Left lung (tissue), 10 donors: ENCODE results near the gene LHX5. TPM values are rescaled to one million over a fixed set of nuclear protein-coding genes. Genes with fewer than 3 reads are reported as not detected.

Source experiments
- ATAC-seq: fragments of 200-7000 bp; cut with Tn5 transposase; one replicate; pipeline ENCODE4 v1.9.1; 2020; ENCODE audit warnings: moderate library complexity
- DNase-seq, 4 donors: peaks; one replicate each; pipeline ENCODE4 v3.0.0-alpha.2; 2013 to 2020
- H3K27ac ChIP-seq, 2 donors: fragments of 200-600 bp; sonication (generic) in 1 of 2; one replicate each; pipeline versions ENCODE4 v1.5.0 to v1.8.0; 2020 to 2021
- H3K27me3 ChIP-seq, 2 donors: fragments of 200-600 bp; sonication (generic) in 1 of 2; one replicate each; pipeline versions ENCODE4 v1.5.0 to v1.8.0; 2020 to 2021
- H3K36me3 ChIP-seq, 2 donors: fragments of 200-600 bp; sonication (generic) in 1 of 2; one replicate each; pipeline versions ENCODE4 v1.5.0 to v1.8.0; 2020 to 2021
- H3K4me1 ChIP-seq, 2 donors: fragments of 200-600 bp; one replicate each; pipeline ENCODE4 v1.8.0; 2021
- H3K4me3 ChIP-seq, 2 donors: fragments of 200-600 bp; sonication (generic) in 1 of 2; one replicate each; pipeline versions ENCODE4 v1.5.0 to v1.8.0; 2020 to 2021; ENCODE audit warnings: mild to moderate bottlenecking in 1 of 2
- H3K9me3 ChIP-seq, 2 donors: fragments of 200-600 bp; sonication (generic) in 1 of 2; one replicate each; pipeline versions ENCODE4 v1.5.0 to v1.8.0; 2020 to 2021
- CTCF ChIP-seq, 2 donors: fragments of 200-600 bp; sonication (generic) in 1 of 2; IDR thresholded peaks; one replicate each; pipeline versions ENCODE4 v1.5.0 to v1.8.0; 2021; ENCODE audit warnings: antibody characterized with exemption in 2 of 2
- intact Hi-C, 2 donors: fragments of 100-400 bp; cut with DNase I; formaldehyde crosslinking; loops; one replicate each; pipeline versions ENCODE4 v1.11.2 to v1.14.2; 2022
- polyA plus RNA-seq, 6 donors: library from polyadenylated mRNA; unstranded; fragments of 120-200 nt; gene quantifications; one replicate each; pipeline ENCODE4 v1.2.1, GENCODE V29; 2013; ENCODE audit not compliant: insufficient read length in 6 of 6
- total RNA-seq, 2 donors: library from RNA; stranded (reverse); fragmentation: NEBNext Ultra II Directional; extraction: Animal tissue kit (Norgen Biotek cat#: 25700); gene quantifications; one replicate each; pipeline ENCODE4 v1.2.1, GENCODE V29; 2021
- donor health status: DM: no; HTN: yes; CAD: no.
- donor health status: DM: no; HTN: no; CAD: no.

Gene LHX5
- total and polyA plus RNA-seq, 8 donors, result not detected

GRCh38 chr12:113465808-113466453 lies 5.7 kb downstream of the LHX5 start:
- no peak for DNase-seq
- TF ChIP-seq CTCF (IDR thresholded peaks at IDR 0.05), result no peak
- Histone ChIP-seq H3K36me3 (no peaks in the 10 kb centered on the region), H3K4me3 (no peak overlapping the region), H3K9me3 (no peaks in the 10 kb centered on the region), H3K27me3 (peaks cover 99 to 100% of the 10 kb centered on the region in 2 donors), H3K27ac (no peak overlapping the region), H3K4me1 (peaks cover 11 to 43% of the 10 kb centered on the region in 2 donors)
- intact Hi-C loops, result no loop called here
- no peak for ATAC-seq

GRCh38 chr12:113464852-113465719 lies 6.6 kb downstream of the LHX5 start:
- Histone ChIP-seq H3K4me1 (peaks cover 11 to 43% of the 10 kb centered on the region in 2 donors), H3K36me3 (no peaks in the 10 kb centered on the region), H3K27me3 (peaks cover 91 to 100% of the 10 kb centered on the region in 2 donors), H3K27ac (no peak overlapping the region), H3K9me3 (no peaks in the 10 kb centered on the region), H3K4me3 (no peak overlapping the region)
- TF ChIP-seq CTCF (IDR thresholded peaks at IDR 0.05), result no peak
- DNase-seq, result no peak
- intact Hi-C loops, result no loop called here
- ATAC-seq, result no peak

GRCh38 chr12:113464452-113464775 lies 7.3 kb downstream of the LHX5 start:
- Histone ChIP-seq H3K27me3 (peaks cover 84 to 100% of the 10 kb centered on the region in 2 donors), H3K9me3 (no peaks in the 10 kb centered on the region), H3K27ac (no peak overlapping the region), H3K4me1 (peaks cover 11 to 43% of the 10 kb centered on the region in 2 donors), H3K36me3 (no peaks in the 10 kb centered on the region), H3K4me3 (no peak overlapping the region)
- intact Hi-C loops, result no loop called here
- ATAC-seq (no peak), DNase-seq (no peak)
- no peak for TF ChIP-seq CTCF (IDR thresholded peaks at IDR 0.05)

- peak in 1 of 4 donors; percentile 65 for DNase-seq
- Histone ChIP-seq H3K4me3 (no peak overlapping the region), H3K27me3 (peaks cover 79 to 100% of the 10 kb centered on the region in 2 donors)
Measured at GRCh38 chr12:113463746-113464451, 7.8 kb downstream of the LHX5 start.

More at GRCh38 chr12:113463746-113464451, 7.8 kb downstream of the LHX5 start:
- Histone ChIP-seq H3K4me1 (peaks cover 11 to 43% of the 10 kb centered on the region in 2 donors), H3K9me3 (no peaks in the 10 kb centered on the region), H3K36me3 (no peaks in the 10 kb centered on the region), H3K27ac (no peak overlapping the region)
- TF ChIP-seq CTCF (IDR thresholded peaks at IDR 0.05), result no peak
- intact Hi-C loops, result no loop called here
- ATAC-seq, result no peak
